Mucosa of gallbladder (tissue), 1 donor: Measurements from ENCODE around the gene ZNF746. TPM values are rescaled to one million over a fixed set of nuclear protein-coding genes. Genes with fewer than 3 reads are reported as not detected.

ENCODE experiments used
- DNase-seq: peaks from one replicate; pipeline ENCODE4 v3.0.0-alpha.2; 2020; ENCODE audit warnings: low spot score
- total RNA-seq: library from RNA; stranded (reverse); gene quantifications from one replicate; pipeline ENCODE4 v1.2.1, GENCODE V29; 2021
- donor health status: DM: no; HTN: no; CAD: no.

The ZNF746 gene
- total RNA-seq, 1 donor from 2014 or later: 20.0 TPM

DNA sequence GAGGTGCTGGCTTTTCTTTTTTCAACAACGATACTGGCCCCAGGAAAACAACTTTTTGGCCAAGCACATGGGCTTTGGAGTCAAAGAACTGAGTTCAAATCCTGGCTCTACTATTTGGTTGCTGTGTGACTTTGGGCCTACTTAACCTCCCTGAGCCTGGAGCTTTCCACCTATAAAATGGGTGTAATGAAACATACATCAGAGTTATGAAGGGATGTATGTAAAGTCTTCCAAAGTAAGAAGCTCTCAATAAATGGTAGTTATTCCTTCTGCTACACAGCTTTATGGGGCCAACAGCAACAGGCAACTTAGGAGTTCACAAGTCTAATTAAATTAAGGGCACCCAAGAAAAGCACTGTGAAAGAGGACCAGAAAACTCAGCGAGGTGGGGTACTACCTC lies 69.7 kb downstream of the ZNF746 start:
- DNase-seq: no peak

DNA sequence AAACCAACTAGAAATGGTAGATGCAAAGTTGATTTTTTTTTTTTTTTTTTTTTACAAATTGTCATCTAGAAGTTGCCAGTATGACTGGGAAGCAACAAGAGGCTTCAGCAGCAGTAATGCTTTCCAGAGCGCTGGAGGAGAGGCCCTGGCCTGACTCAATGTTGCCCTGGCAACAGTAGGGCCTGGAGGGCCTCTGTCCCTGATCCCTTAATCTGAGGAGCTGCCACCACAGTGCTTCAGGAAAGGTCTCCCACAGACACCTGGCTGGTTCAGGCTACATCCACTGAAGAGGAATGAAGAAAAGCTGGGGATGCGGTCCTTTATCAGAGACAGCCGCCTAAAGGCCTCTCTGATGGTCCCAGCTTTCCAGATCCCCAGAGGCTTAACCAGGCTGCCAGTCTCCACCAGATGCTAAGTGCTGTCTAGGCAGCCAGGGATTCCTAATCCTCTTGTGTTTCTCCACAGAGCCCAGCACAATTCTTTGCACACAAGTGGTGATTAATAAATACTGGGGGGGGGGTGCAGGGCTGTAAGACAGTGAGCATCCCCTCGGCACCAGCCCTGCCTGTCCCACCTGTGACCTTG lies 70.4 kb downstream of the ZNF746 start:
- no peak for DNase-seq

- no peak for DNase-seq
Observed at GRCh38 chr7:149423449-149424110, 74.0 kb downstream of the ZNF746 start.

GRCh38 chr7:149422914-149423301 lies 74.7 kb downstream of the ZNF746 start:
- no peak for DNase-seq

Other genes with a start within 250 kb of the ZNF746 start
- 17.3 TPM for gene ZNF783, start 235.6 kb downstream of the ZNF746 start, total RNA-seq
- 13.7 TPM for gene ZNF777, start 36.7 kb downstream of the ZNF746 start, total RNA-seq